Upper lobe of left lung (tissue), 4 donors: ENCODE results near the gene SNX6.

Experiments used
- EP300 ChIP-seq, 4 donors: sonication (generic); formaldehyde crosslinking; IDR thresholded peaks; one replicate each; pipeline ENCODE4 v1.5.1; 2017; ENCODE audit warnings: antibody characterized with exemption in 4 of 4, control low read depth in 2 of 4
- TF ChIP-seq, protein P1 (sequence below), 6 experiments: fragments of 450-650 bp in 4 of 6; fragments of 200-600 bp in 2 of 6; sonication (generic) in 2 of 6; IDR thresholded peaks; one replicate each; pipeline ENCODE4 v1.5.1; 2016 to 2019; ENCODE audit warnings: antibody characterized with exemption in 6 of 6

- TF ChIP-seq, protein P1, sequence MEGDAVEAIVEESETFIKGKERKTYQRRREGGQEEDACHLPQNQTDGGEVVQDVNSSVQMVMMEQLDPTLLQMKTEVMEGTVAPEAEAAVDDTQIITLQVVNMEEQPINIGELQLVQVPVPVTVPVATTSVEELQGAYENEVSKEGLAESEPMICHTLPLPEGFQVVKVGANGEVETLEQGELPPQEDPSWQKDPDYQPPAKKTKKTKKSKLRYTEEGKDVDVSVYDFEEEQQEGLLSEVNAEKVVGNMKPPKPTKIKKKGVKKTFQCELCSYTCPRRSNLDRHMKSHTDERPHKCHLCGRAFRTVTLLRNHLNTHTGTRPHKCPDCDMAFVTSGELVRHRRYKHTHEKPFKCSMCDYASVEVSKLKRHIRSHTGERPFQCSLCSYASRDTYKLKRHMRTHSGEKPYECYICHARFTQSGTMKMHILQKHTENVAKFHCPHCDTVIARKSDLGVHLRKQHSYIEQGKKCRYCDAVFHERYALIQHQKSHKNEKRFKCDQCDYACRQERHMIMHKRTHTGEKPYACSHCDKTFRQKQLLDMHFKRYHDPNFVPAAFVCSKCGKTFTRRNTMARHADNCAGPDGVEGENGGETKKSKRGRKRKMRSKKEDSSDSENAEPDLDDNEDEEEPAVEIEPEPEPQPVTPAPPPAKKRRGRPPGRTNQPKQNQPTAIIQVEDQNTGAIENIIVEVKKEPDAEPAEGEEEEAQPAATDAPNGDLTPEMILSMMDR (IDR thresholded peaks at IDR 0.05), result no peak
- TF ChIP-seq EP300 (IDR thresholded peaks at IDR 0.05), result no peak
Measured at GRCh38 chr14:34616360-34616759, 13.6 kb downstream of the SNX6 start.
